ENCODE data around the gene CYB5D1.

DNA sequence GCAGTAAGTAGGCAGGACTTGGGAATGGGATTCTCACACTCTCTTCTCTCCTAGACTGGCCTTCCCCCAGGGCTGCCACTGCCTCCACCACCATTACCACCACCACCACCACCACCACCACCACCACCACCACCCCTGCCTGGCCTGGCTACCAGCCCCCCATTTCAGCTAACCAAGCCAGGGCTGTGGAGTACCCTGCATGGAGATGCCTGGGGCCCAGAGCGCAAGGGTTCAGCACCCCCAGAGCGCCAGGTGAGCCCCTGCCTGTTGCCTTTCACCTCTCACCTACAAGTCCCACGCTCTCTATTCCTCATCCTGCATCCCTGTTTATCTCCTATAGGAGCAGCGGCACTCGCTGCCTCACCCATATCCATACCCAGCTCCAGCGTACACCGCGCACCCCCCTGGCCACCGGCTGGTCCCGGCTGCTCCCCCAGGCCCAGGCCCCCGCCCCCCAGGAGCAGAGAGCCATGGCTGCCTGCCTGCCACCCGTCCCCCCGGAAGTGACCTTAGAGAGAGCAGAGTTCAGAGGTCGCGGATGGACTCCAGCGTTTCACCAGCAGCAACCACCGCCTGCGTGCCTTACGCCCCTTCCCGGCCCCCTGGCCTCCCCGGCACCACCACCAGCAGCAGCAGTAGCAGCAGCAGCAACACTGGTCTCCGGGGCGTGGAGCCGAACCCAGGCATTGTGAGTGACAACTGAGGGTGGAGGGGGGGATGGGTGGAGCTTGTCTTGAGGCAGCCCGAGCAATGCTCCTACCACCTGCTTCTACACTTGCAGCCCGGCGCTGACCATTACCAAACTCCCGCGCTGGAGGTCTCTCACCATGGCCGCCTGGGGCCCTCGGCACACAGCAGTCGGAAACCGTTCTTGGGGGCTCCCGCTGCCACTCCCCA lies 10.8 kb upstream of the CYB5D1 start:
- TF ChIP-seq, protein P1, sequence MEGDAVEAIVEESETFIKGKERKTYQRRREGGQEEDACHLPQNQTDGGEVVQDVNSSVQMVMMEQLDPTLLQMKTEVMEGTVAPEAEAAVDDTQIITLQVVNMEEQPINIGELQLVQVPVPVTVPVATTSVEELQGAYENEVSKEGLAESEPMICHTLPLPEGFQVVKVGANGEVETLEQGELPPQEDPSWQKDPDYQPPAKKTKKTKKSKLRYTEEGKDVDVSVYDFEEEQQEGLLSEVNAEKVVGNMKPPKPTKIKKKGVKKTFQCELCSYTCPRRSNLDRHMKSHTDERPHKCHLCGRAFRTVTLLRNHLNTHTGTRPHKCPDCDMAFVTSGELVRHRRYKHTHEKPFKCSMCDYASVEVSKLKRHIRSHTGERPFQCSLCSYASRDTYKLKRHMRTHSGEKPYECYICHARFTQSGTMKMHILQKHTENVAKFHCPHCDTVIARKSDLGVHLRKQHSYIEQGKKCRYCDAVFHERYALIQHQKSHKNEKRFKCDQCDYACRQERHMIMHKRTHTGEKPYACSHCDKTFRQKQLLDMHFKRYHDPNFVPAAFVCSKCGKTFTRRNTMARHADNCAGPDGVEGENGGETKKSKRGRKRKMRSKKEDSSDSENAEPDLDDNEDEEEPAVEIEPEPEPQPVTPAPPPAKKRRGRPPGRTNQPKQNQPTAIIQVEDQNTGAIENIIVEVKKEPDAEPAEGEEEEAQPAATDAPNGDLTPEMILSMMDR (IDR thresholded peaks at IDR 0.05) = no peak
- no peak for TF ChIP-seq POLR2A (IDR thresholded peaks at IDR 0.05)
